HAP-1 (cell line): Measurements from ENCODE around the gene KREMEN1.
A peak's percentile ranks its signal among the peaks of the same experiment; 100 is the strongest.

Experiments used
- DNase-seq, 2 experiments: peaks; one replicate each; pipeline ENCODE4 v3.0.0-alpha.2; 2016 to 2020; ENCODE audit warnings: low spot score in 2 of 2
- H3K27me3 ChIP-seq: fragments of 250-450 bp; sonication (Bioruptor Pico); 2 replicates; pipeline ENCODE4 v1.5.1; 2020; ENCODE audit warnings: low read depth, mild to moderate bottlenecking, moderate library complexity
- H3K36me3 ChIP-seq: fragments of 250-450 bp; sonication (Bioruptor Pico); replicated peaks from 2 replicates; pipeline ENCODE4 v1.5.1; 2020; ENCODE audit warnings: mild to moderate bottlenecking
- H3K4me1 ChIP-seq: fragments of 250-450 bp; sonication (Bioruptor Pico); 2 replicates; pipeline ENCODE4 v1.5.1; 2020; ENCODE audit warnings: mild to moderate bottlenecking
- H3K4me3 ChIP-seq: fragments of 250-450 bp; sonication (Bioruptor Pico); 2 replicates; pipeline ENCODE4 v1.5.1; 2020; ENCODE audit warnings: mild to moderate bottlenecking, moderate library complexity
- H3K9me3 ChIP-seq: fragments of 250-450 bp; sonication (Bioruptor Pico); 2 replicates; pipeline ENCODE4 v1.5.1; 2020; ENCODE audit warnings: mild to moderate bottlenecking, moderate library complexity
- in situ Hi-C: fragments of 300-500 bp; cut with MboI; formaldehyde crosslinking; loops from 3 replicates; pipeline ENCODE4 v1.14.3; 2020; ENCODE audit warnings: low sequenced_read_pairs, inconsistent platforms, mixed read lengths

Gene KREMEN1

GRCh38 chr22:29072979-29073617 lies at the start of gene KREMEN1:
TSS of gene KREMEN1 (plus strand) at chr22:29073035. CDS start at chr22:29073131, 96 bp downstream.
- peak in 1 of 2 experiments; percentile 29 for DNase-seq
- no peaks in the 10 kb centered on the region for H3K9me3 ChIP-seq
- H3K4me3 ChIP-seq: peak within 1 kb of the TSS; percentile 71
- peaks cover 9% of the 10 kb centered on the region for H3K4me1 ChIP-seq
- H3K36me3 ChIP-seq: no peaks in the 10 kb centered on the region
- H3K27me3 ChIP-seq: no peaks in the 10 kb centered on the region
- in situ Hi-C loops: no loop called here

- no peaks in the 10 kb centered on the region for H3K9me3 ChIP-seq
- no peaks in the 10 kb centered on the region for H3K4me1 ChIP-seq
- H3K4me3 ChIP-seq: no peak overlapping the region
- no peak for DNase-seq
- H3K36me3 ChIP-seq: no peaks in the 10 kb centered on the region; the same call in none of the 2 replicates
- no peaks in the 10 kb centered on the region for H3K27me3 ChIP-seq
- in situ Hi-C loops: no loop called here
Measured at GRCh38 chr22:29023172-29023796, 49.6 kb upstream of the KREMEN1 start.

DNA sequence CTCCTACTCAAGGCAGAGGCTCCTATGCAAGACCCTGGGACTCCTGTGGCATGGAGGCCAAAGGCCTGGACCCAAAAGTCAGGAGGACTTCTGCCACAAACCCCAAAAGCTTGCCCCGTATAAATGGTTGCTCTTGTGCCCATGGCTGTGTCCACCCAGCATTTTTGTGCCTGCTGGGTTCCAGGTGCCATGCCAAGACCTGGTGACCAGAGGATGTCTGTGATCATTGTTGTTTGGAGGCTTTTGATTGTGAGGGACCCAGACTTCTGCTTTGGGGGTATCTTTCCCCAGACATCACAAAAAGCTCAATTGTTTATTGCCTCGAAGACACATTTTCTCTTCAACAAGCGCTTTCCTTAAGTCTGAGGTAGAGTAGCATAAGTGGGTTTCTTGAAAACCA lies 46.3 kb upstream of the KREMEN1 start:
- in situ Hi-C loops: loop anchor here (25.0 kb wide), 1 partner anchor 414 kb away; no protein-coding TSS in a partner anchor
- Histone ChIP-seq H3K4me1 (no peaks in the 10 kb centered on the region), H3K36me3 (no peaks in the 10 kb centered on the region; the same call in 1 of the 2 replicates), H3K9me3 (no peaks in the 10 kb centered on the region), H3K27me3 (no peaks in the 10 kb centered on the region), H3K4me3 (no peak overlapping the region)
- DNase-seq: no peak

DNA sequence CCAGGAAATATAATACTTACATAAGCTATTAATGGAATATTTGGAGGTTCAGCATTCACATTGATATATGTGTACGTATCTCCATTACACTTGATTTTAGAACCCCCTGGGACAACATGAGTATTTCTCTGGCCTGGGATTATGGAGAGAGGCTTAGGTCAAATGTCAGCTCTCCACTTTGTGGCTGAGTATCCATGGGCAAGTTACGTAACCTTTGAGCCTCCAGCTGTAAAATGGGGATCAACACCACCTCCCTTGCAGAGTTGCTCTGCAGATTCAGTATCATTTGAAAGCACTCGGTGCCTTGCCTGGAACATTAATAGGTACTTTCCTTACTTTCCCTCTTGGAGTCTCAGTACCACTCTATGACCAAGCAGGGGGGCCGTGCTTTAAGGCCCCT lies 44.4 kb upstream of the KREMEN1 start:
- Histone ChIP-seq H3K36me3 (no peaks in the 10 kb centered on the region; the same call in 1 of the 2 replicates), H3K9me3 (no peaks in the 10 kb centered on the region), H3K27me3 (no peaks in the 10 kb centered on the region), H3K4me3 (no peak overlapping the region), H3K4me1 (no peaks in the 10 kb centered on the region)
- in situ Hi-C loops: loop anchor here (25.0 kb wide), 1 partner anchor 416 kb away; no protein-coding TSS in a partner anchor
- DNase-seq: no peak

DNA sequence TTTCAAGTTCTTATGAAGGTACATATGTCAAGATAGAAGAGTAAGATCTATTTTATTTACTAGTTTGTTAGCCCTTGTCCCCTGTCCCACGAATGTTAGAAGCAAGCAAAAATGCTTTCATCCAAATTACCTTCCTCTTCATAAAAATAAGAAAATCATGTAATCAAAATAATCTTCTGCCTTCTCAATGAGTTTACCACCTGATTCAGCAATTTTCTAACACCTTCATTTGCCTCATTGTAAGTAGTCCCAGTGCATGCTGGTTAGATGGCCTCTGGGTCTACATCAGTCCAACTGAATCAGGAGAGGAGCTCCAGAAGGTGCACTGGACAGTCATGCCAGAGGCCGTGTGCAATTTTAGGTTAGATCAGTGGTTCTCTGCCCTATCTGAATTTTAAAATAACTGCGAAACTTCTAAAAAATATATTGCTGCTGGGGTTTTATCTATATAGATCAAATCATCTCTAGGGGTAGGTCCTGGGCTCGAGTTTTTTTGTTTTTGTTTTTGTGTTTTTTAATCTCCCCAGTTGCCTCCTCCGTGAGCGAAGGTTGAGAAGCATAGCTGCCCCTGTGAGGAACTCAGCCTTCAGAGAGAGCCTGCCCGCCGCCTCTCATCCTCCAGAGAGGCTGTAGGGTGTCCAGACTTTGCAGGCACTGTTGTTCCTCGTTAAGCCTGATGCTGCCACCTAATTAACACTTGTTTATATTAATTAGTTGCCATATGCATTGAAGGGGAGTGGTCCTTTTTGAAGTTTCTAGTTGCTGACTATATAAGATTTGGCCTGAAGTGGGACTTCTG lies 43.4 kb upstream of the KREMEN1 start:
- H3K9me3 ChIP-seq: no peaks in the 10 kb centered on the region
- H3K4me3 ChIP-seq: no peak overlapping the region
- H3K36me3 ChIP-seq: no peaks in the 10 kb centered on the region; the same call in 1 of the 2 replicates
- DNase-seq: no peak
- no peaks in the 10 kb centered on the region for H3K4me1 ChIP-seq
- in situ Hi-C loops: loop anchor here (25.0 kb wide), 1 partner anchor 417 kb away; no protein-coding TSS in a partner anchor
- no peaks in the 10 kb centered on the region for H3K27me3 ChIP-seq

DNA sequence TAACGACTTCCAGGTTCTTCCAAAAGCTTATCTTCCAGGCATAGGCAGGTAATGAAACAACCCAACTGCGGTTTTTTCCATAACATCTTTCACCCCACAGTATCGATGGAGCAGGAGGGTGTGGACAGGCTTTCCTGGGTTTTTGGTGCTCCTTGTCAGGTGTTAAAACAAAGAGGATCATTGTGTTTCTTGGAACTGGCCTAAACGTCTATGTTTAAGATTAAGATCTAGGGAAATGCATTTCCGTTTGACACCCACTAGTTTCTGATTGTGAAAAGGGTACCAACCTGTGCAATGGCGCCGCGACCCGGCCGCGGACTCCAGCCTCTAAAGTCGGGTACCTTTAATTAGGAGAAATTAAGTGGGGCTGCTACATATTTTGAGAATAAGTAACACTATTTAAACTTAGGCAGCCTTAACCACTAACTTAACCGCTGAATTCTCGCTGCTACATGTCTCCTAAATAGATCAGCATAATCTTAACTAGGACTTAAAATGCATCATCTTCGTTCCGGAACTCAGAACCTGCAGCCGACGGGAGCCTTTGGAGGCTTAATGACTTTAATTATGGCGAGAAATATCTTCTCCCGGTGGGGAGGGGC lies 42.7 kb upstream of the KREMEN1 start:
- H3K27me3 ChIP-seq: no peaks in the 10 kb centered on the region
- no peaks in the 10 kb centered on the region; the same call in 1 of the 2 replicates for H3K36me3 ChIP-seq
- H3K9me3 ChIP-seq: no peaks in the 10 kb centered on the region
- in situ Hi-C loops: loop anchor here (25.0 kb wide), 1 partner anchor 418 kb away; no protein-coding TSS in a partner anchor
- no peaks in the 10 kb centered on the region for H3K4me1 ChIP-seq
- H3K4me3 ChIP-seq: no peak overlapping the region
- DNase-seq: no peak

DNA sequence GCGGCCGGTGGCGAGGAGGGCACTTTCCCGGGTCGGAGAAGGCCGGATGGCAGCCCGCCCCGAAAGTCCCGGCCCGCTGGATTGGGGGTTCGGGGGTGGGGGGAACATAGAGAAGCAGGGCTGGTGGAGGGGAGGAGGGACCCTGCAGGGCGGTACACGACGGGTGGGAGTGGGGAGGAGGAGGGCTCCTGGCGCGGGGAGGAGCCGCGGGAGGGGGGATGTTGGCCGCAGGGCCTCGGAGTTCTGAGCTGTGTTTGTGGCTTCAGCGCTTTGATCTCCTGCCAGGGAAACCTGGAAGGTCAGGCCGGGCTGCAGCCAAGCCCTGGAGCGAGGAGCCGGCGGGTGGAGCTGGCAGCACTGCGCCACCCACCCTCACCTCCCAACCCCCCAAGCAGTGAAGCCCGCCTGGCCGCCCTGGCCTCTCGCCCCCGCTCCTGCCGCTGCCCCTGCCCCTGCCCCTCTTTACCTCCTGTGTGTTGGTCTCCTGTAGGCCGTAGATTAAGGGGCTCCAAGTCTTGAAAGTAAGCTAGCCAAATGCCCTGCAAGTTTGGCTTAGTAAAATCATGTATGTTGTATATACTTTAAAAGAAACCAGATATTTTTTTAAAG lies 42.1 kb upstream of the KREMEN1 start:
- H3K27me3 ChIP-seq: no peaks in the 10 kb centered on the region
- no peaks in the 10 kb centered on the region; the same call in 1 of the 2 replicates for H3K36me3 ChIP-seq
- H3K4me1 ChIP-seq: no peaks in the 10 kb centered on the region
- no peak for DNase-seq
- H3K4me3 ChIP-seq: no peak overlapping the region
- H3K9me3 ChIP-seq: no peaks in the 10 kb centered on the region
- in situ Hi-C loops: loop anchor here (25.0 kb wide), 1 partner anchor 418 kb away; no protein-coding TSS in a partner anchor

GRCh38 chr22:29031227-29032011 lies 41.4 kb upstream of the KREMEN1 start:
- Histone ChIP-seq H3K27me3 (no peaks in the 10 kb centered on the region), H3K9me3 (no peaks in the 10 kb centered on the region), H3K4me1 (no peaks in the 10 kb centered on the region), H3K4me3 (no peak overlapping the region), H3K36me3 (0 out of 2 replicates have a peak, but pooled peaks cover 2% of the 10 kb centered on the region)
- in situ Hi-C loops: loop anchor here (25.0 kb wide), 1 partner anchor 419 kb away; no protein-coding TSS in a partner anchor
- DNase-seq: no peak

DNA sequence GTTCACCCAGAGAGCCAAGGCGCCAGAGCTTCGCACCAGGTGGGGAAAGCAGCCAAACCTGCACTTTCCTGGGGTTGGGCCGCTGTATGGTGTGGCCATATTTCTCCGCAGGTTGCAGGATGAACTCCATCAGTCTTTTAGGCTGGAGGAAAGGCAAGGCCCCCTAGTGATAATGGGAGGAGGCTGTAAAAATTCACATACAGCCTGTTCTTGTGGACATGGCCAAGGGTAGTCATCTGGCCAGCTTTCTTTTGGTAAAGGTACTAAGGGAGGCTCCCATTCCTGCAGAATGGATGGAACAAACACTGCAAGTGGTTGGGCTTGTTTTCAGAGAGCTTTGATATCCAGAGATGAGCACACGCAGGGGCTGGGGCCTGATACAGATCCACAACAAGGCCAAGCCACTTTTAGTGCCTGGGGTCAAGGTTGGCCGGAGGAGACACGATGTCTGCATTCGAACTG lies 40.8 kb upstream of the KREMEN1 start:
- H3K4me1 ChIP-seq: no peaks in the 10 kb centered on the region
- in situ Hi-C loops: loop anchor here (25.0 kb wide), 1 partner anchor 420 kb away; no protein-coding TSS in a partner anchor
- no peak overlapping the region for H3K4me3 ChIP-seq
- no peaks in the 10 kb centered on the region for H3K9me3 ChIP-seq
- H3K36me3 ChIP-seq: 0 out of 2 replicates have a peak, but pooled peaks cover 2% of the 10 kb centered on the region
- DNase-seq: no peak
- no peaks in the 10 kb centered on the region for H3K27me3 ChIP-seq

GRCh38 chr22:29032584-29032983 lies 40.3 kb upstream of the KREMEN1 start:
- DNase-seq: no peak
- no peaks in the 10 kb centered on the region for H3K27me3 ChIP-seq

GRCh38 chr22:29037340-29037932 lies 35.4 kb upstream of the KREMEN1 start:
- H3K36me3 ChIP-seq: 0 out of 2 replicates have a peak, but pooled peaks cover 2% of the 10 kb centered on the region
- in situ Hi-C loops: loop anchor here (5.0 to 25.0 kb wide), 2 partner anchors 185 to 425 kb away; no protein-coding TSS in a partner anchor
- no peaks in the 10 kb centered on the region for H3K9me3 ChIP-seq
- no peaks in the 10 kb centered on the region for H3K27me3 ChIP-seq
- H3K4me3 ChIP-seq: no peak overlapping the region
- no peak for DNase-seq
- H3K4me1 ChIP-seq: peaks cover 4% of the 10 kb centered on the region; the same call in 1 of the 2 replicates

More at GRCh38 chr22:29032584-29032983, 40.3 kb upstream of the KREMEN1 start:
- H3K9me3 ChIP-seq: no peaks in the 10 kb centered on the region
- 0 out of 2 replicates have a peak, but pooled peaks cover 2% of the 10 kb centered on the region for H3K36me3 ChIP-seq
- in situ Hi-C loops: loop anchor here (25.0 kb wide), 1 partner anchor 420 kb away; no protein-coding TSS in a partner anchor
- H3K4me1 ChIP-seq: no peaks in the 10 kb centered on the region
- no peak overlapping the region for H3K4me3 ChIP-seq
